Nephron (organoid): ENCODE results near the gene MYL5.
A peak's percentile ranks its signal among the peaks of the same experiment; 100 is the strongest.

Experiments
- H3K27ac Mint-ChIP-seq, 3 experiments: 2 replicates each; pipeline ENCODE4 v1.8.0; 2020; ENCODE audit warnings: mixed read lengths in 3 of 3, mild to moderate bottlenecking in 2 of 3, moderate library complexity in 1 of 3
- H3K27me3 Mint-ChIP-seq: 2 replicates; pipeline ENCODE4 v1.8.0; 2021; ENCODE audit warnings: low read depth, mild to moderate bottlenecking, moderate library complexity, mixed read lengths
- H3K36me3 Mint-ChIP-seq: 2 replicates; pipeline ENCODE4 v1.8.0; 2020; ENCODE audit warnings: low read depth, mixed read lengths
- H3K4me1 Mint-ChIP-seq: 2 replicates; pipeline ENCODE4 v1.8.0; 2020; ENCODE audit warnings: mixed read lengths
- H3K4me3 Mint-ChIP-seq, 3 experiments: 2 replicates each; pipeline ENCODE4 v1.8.0; 2020; ENCODE audit warnings: mild to moderate bottlenecking in 3 of 3, mixed read lengths in 3 of 3, moderate library complexity in 2 of 3
- H3K9me3 Mint-ChIP-seq: 2 replicates; pipeline ENCODE4 v1.8.0; 2020; ENCODE audit warnings: mixed read lengths
- CTCF ChIP-seq, 3 experiments: fragments of 200-600 bp; sonication (generic); IDR thresholded peaks; one replicate each; pipeline ENCODE4 v1.5.0; 2021; ENCODE audit warnings: antibody characterized with exemption in 3 of 3; ENCODE audit not compliant: unreplicated experiment in 3 of 3

The MYL5 gene

GRCh38 chr4:663438-664428 lies 10.6 kb upstream of the MYL5 start:
- Mint-ChIP-seq H3K27me3 (peaks cover 3% of the 10 kb centered on the region), H3K27ac (peak overlapping the region in 1 of 3 experiments; percentile 46), H3K9me3 (no peaks in the 10 kb centered on the region), H3K4me1 (no peaks in the 10 kb centered on the region), H3K36me3 (peaks cover 12% of the 10 kb centered on the region), H3K4me3 (peak overlapping the region; percentile 77 to 82 (median 82))
- peak in 1 of 3 experiments; percentile 12 for TF ChIP-seq CTCF (IDR thresholded peaks at IDR 0.05; ENCODE audit: unreplicated experiment in 3 of 3)

- Mint-ChIP-seq H3K36me3 (peaks cover 11% of the 10 kb centered on the region), H3K9me3 (no peaks in the 10 kb centered on the region), H3K27me3 (peaks cover 3% of the 10 kb centered on the region), H3K4me3 (peak overlapping the region; percentile 40 to 63 (median 56)), H3K4me1 (no peaks in the 10 kb centered on the region), H3K27ac (no peak overlapping the region)
- TF ChIP-seq CTCF (IDR thresholded peaks at IDR 0.05; ENCODE audit: unreplicated experiment in 3 of 3): no peak
These were observed 9.6 kb upstream of the MYL5 start for GRCh38 chr4:664713-665231.

GRCh38 chr4:665381-665750 lies 9.0 kb upstream of the MYL5 start:
- Mint-ChIP-seq H3K36me3 (peaks cover 7% of the 10 kb centered on the region), H3K4me1 (no peaks in the 10 kb centered on the region)
- TF ChIP-seq CTCF (IDR thresholded peaks at IDR 0.05; ENCODE audit: unreplicated experiment in 3 of 3): no peak

GRCh38 chr4:665751-666435 lies 8.4 kb upstream of the MYL5 start:
- no peak overlapping the region for H3K4me3 Mint-ChIP-seq
- H3K36me3 Mint-ChIP-seq: peaks cover 7% of the 10 kb centered on the region
- H3K27me3 Mint-ChIP-seq: peaks cover 3% of the 10 kb centered on the region
- no peaks in the 10 kb centered on the region for H3K4me1 Mint-ChIP-seq
- TF ChIP-seq CTCF (IDR thresholded peaks at IDR 0.05; ENCODE audit: unreplicated experiment in 3 of 3): no peak
- no peak overlapping the region for H3K27ac Mint-ChIP-seq
- no peaks in the 10 kb centered on the region for H3K9me3 Mint-ChIP-seq

More at GRCh38 chr4:665381-665750, 9.0 kb upstream of the MYL5 start:
- Mint-ChIP-seq H3K27me3 (peaks cover 3% of the 10 kb centered on the region), H3K4me3 (no peak overlapping the region), H3K9me3 (no peaks in the 10 kb centered on the region), H3K27ac (no peak overlapping the region)

- peaks cover 3% of the 10 kb centered on the region for H3K27me3 Mint-ChIP-seq
- no peaks in the 10 kb centered on the region for H3K9me3 Mint-ChIP-seq
- H3K4me1 Mint-ChIP-seq: no peaks in the 10 kb centered on the region
- no peak overlapping the region for H3K4me3 Mint-ChIP-seq
- TF ChIP-seq CTCF (IDR thresholded peaks at IDR 0.05; ENCODE audit: unreplicated experiment in 3 of 3): no peak
- H3K27ac Mint-ChIP-seq: no peak overlapping the region
- peaks cover 10% of the 10 kb centered on the region for H3K36me3 Mint-ChIP-seq
These were observed 7.9 kb upstream of the MYL5 start for GRCh38 chr4:666436-666810.
